NCI-H69 (cell line): Measurements from ENCODE around the gene CDH23.

Source experiments
- DNase-seq: peaks from one replicate; lab custom pipeline; 2025; lab: John Stamatoyannopoulos, UW

CDH23 gene

GRCh38 chr10:71440506-71441035 lies 43.9 kb downstream of the CDH23 start:
- peak; percentile 9 for DNase-seq

- DNase-seq: no peak
These were observed 45.3 kb downstream of the CDH23 start for GRCh38 chr10:71442000-71442399.

- no peak for DNase-seq
These were observed 46.3 kb downstream of the CDH23 start for GRCh38 chr10:71442859-71443570.

GRCh38 chr10:71443676-71444075 lies 47.0 kb downstream of the CDH23 start:
- DNase-seq: no peak

- DNase-seq: no peak
These were observed 47.7 kb downstream of the CDH23 start for GRCh38 chr10:71444284-71445054.

- DNase-seq: peak; percentile 20
These were observed 51.0 kb downstream of the CDH23 start for GRCh38 chr10:71447676-71448075.

GRCh38 chr10:71448146-71448545 lies 51.4 kb downstream of the CDH23 start:
- no peak for DNase-seq

- no peak for DNase-seq
These were observed 52.3 kb downstream of the CDH23 start for GRCh38 chr10:71449026-71449425.

GRCh38 chr10:71451754-71452153 lies 55.0 kb downstream of the CDH23 start:
- DNase-seq: no peak

GRCh38 chr10:71453186-71453585 lies 56.5 kb downstream of the CDH23 start:
- no peak for DNase-seq

GRCh38 chr10:71454347-71454746 lies 57.6 kb downstream of the CDH23 start:
- DNase-seq: no peak

- DNase-seq: no peak
These were observed 58.3 kb downstream of the CDH23 start for GRCh38 chr10:71455035-71455434.

- DNase-seq: peak; percentile 42
These were observed 59.9 kb downstream of the CDH23 start for GRCh38 chr10:71456631-71457030.

GRCh38 chr10:71457908-71458307 lies 61.2 kb downstream of the CDH23 start:
- DNase-seq: peak; percentile 82

GRCh38 chr10:71458387-71458786 lies 61.7 kb downstream of the CDH23 start:
- no peak for DNase-seq

GRCh38 chr10:71459513-71459912 lies 62.8 kb downstream of the CDH23 start:
- peak; percentile 79 for DNase-seq

- DNase-seq: no peak
These were observed 63.9 kb downstream of the CDH23 start for GRCh38 chr10:71460615-71461014.

- DNase-seq: no peak
These were observed 64.7 kb downstream of the CDH23 start for GRCh38 chr10:71461457-71461856.

- DNase-seq: peak; percentile 90
These were observed 65.6 kb downstream of the CDH23 start for GRCh38 chr10:71462062-71462935.

- DNase-seq: no peak
These were observed 66.4 kb downstream of the CDH23 start for GRCh38 chr10:71463111-71463510.

- DNase-seq: no peak
These were observed 69.0 kb downstream of the CDH23 start for GRCh38 chr10:71465551-71466252.

GRCh38 chr10:71466330-71466729 lies 69.6 kb downstream of the CDH23 start:
- no peak for DNase-seq
